ENCODE results near the gene CHST8. TPM values are rescaled to one million over a fixed set of nuclear protein-coding genes. Genes with fewer than 3 reads are reported as not detected.

CHST8 gene
- polyA plus RNA-seq, 1 of the 3 experiments (the other 2 are of a cell fraction): 0.05 TPM

GRCh38 chr19:33804021-33804799, 182.5 kb downstream of the CHST8 start:
- no peak for DNase-seq
- Histone ChIP-seq H3K27ac (ENCODE audit: low read depth in 2 of 2, low read length in 1 of 2) (no peak overlapping the region), H3K9me3 (no peaks in the 10 kb centered on the region), H3K9me2 (no peaks in the 10 kb centered on the region), H3K36me3 (replicated peaks in 1 of 2; ENCODE audit: control insufficient read depth in 1 of 2, insufficient read depth in 2 of 2, low read length in 1 of 2) (peaks cover 0 to 8% of the 10 kb centered on the region in 2 experiments), H2AFZ (ENCODE audit: low read depth) (no peak overlapping the region), H3K4me1 (ENCODE audit: control insufficient read depth in 1 of 2, insufficient read depth in 2 of 2, low read depth in 1 of 2, low read length in 1 of 2) (peaks cover 0 to 26% of the 10 kb centered on the region in 2 experiments; a peak in 2 of 4 replicates), H3K4me3 (ENCODE audit: low read depth in 2 of 2, low read length in 1 of 2) (no peak overlapping the region), H3K9ac (no peak overlapping the region), H3K27me3 (ENCODE audit: insufficient read depth) (no peaks in the 10 kb centered on the region), H3K79me2 (ENCODE audit: insufficient read depth) (no peaks in the 10 kb centered on the region), H3K4me2 (no peak overlapping the region), H4K20me1 (ENCODE audit: insufficient read depth) (no peaks in the 10 kb centered on the region), H3F3A (replicated peaks; ENCODE audit: insufficient read depth) (no peaks in the 10 kb centered on the region)
- ChIA-PET CTCF (interaction anchor here (1.0 to 2.7 kb wide), 4 partner anchors 9 to 237 kb away, joined by 3 to 9 read pairs (median 6); no protein-coding TSS in a partner anchor), POLR2A (interaction anchor here (0.6 kb wide), 2 partner anchors 154 to 197 kb away, joined by 3 to 4 read pairs; no protein-coding TSS in a partner anchor)
- TF ChIP-seq NRF1 (IDR thresholded peaks at IDR 0.05; ENCODE audit: low read depth, low read length) (no peak), TAF1 (IDR thresholded peaks at IDR 0.05; ENCODE audit: borderline replicate concordance, low read depth, low read length) (no peak), CTCF (IDR thresholded peaks at IDR 0.05) (no peak), NFIC (IDR thresholded peaks at IDR 0.05; ENCODE audit: borderline replicate concordance) (no peak), FOSL2 (IDR thresholded peaks at IDR 0.05; ENCODE audit: borderline replicate concordance, low read depth) (no peak), JUND (IDR thresholded peaks at IDR 0.05) (no peak), YY1 (IDR thresholded peaks at IDR 0.05; ENCODE audit: low read depth) (no peak), PBX3 (IDR thresholded peaks at IDR 0.05) (no peak), SMC3 (IDR thresholded peaks at IDR 0.05; ENCODE audit: low read depth, low read length) (no peak), EZH2phosphoT487 (IDR thresholded peaks at IDR 0.05; ENCODE audit: borderline replicate concordance, low read depth) (no peak), POLR2AphosphoS5 (IDR thresholded peaks at IDR 0.05; ENCODE audit: low read depth, low read length) (no peak), RAD21 (IDR thresholded peaks at IDR 0.05; ENCODE audit: low read length) (no peak), REST (IDR thresholded peaks at IDR 0.05; ENCODE audit: low read depth, low read length) (no peak), USF1 (IDR thresholded peaks at IDR 0.05; ENCODE audit: borderline replicate concordance, low read depth) (no peak), USF2 (IDR thresholded peaks at IDR 0.05; ENCODE audit: borderline replicate concordance, low read depth, low read length) (no peak), GATA2 (CRISPR knock-in tag; IDR thresholded peaks at IDR 0.05) (no peak), SIN3A (IDR thresholded peaks at IDR 0.05; ENCODE audit: borderline replicate concordance, low read depth, low read length) (no peak), TCF12 (IDR thresholded peaks at IDR 0.05) (no peak)
- WGBS (ENCODE audit: low lambda C conversion rate): 66% methylated on average over 7 of the region's 10 CpGs

Measured in SK-N-SH (cell line).